Neuronal stem cell (in vitro differentiated cells): ENCODE measurements around the gene ZMIZ1.

Experiments used
- DNase-seq: peaks from one replicate; pipeline ENCODE4 v3.0.0-alpha.2; 2013; ENCODE audit warnings: low spot score
- H2AFZ ChIP-seq: one replicate; pipeline ENCODE4 v1.6.1; 2013; ENCODE audit warnings: mild to moderate bottlenecking, low read length, inconsistent platforms
- H2AK5ac ChIP-seq: 2 replicates; pipeline ENCODE4 v1.6.1; 2013; ENCODE audit warnings: low read depth, mild to moderate bottlenecking, inconsistent platforms, low read length, moderate library complexity, mixed read lengths
- H2BK120ac ChIP-seq: 2 replicates; pipeline ENCODE4 v1.6.1; 2013; ENCODE audit warnings: low read depth, mild to moderate bottlenecking, inconsistent platforms, low read length, moderate library complexity, mixed read lengths
- H2BK12ac ChIP-seq: one replicate; pipeline ENCODE4 v1.6.1; 2013; ENCODE audit warnings: low read length, inconsistent platforms
- H2BK15ac ChIP-seq: 2 replicates; pipeline ENCODE4 v1.6.1; 2013; ENCODE audit warnings: mild to moderate bottlenecking, low read length, inconsistent platforms, mixed read lengths
- H2BK5ac ChIP-seq: one replicate; pipeline ENCODE4 v1.6.1; 2013; ENCODE audit warnings: inconsistent platforms, mild to moderate bottlenecking, low read length, moderate library complexity
- H3K14ac ChIP-seq: one replicate; pipeline ENCODE4 v1.6.1; 2013; ENCODE audit warnings: low read length, inconsistent platforms
- H3K18ac ChIP-seq: 2 replicates; pipeline ENCODE4 v1.6.1; 2013; ENCODE audit warnings: low read length, inconsistent platforms
- H3K23ac ChIP-seq: 2 replicates; pipeline ENCODE4 v1.6.1; 2013; ENCODE audit warnings: low read depth, mild to moderate bottlenecking, mixed read lengths, low read length, inconsistent platforms; ENCODE audit not compliant: poor library complexity
- H3K27ac ChIP-seq: replicated peaks from 3 replicates; pipeline ENCODE4 v1.5.1; 2013; ENCODE audit warnings: low read length, inconsistent platforms
- H3K27me3 ChIP-seq, 3 experiments: 2 replicates each; pipeline ENCODE4 v1.6.1; 2013; ENCODE audit warnings: low read length in 3 of 3, mild to moderate bottlenecking in 2 of 3, inconsistent platforms in 1 of 3, low read depth in 1 of 3, mixed read lengths in 1 of 3, moderate library complexity in 1 of 3; ENCODE audit not compliant: control insufficient read depth in 3 of 3, insufficient read depth in 3 of 3
- H3K36me3 ChIP-seq, 2 donors: replicated peaks in 1 of 2; 2 replicates each; pipeline ENCODE4 v1.6.1; 2013; ENCODE audit warnings: low read length in 2 of 2; ENCODE audit not compliant: control insufficient read depth in 2 of 2, insufficient read depth in 2 of 2
- H3K4ac ChIP-seq: 2 replicates; pipeline ENCODE4 v1.6.1; 2013; ENCODE audit warnings: inconsistent platforms, mild to moderate bottlenecking, low read length, moderate library complexity
- H3K4me1 ChIP-seq, 2 donors: 1 replicate in 1 of 2; 2 replicates in 1 of 2; pipeline ENCODE4 v1.6.1; 2013; ENCODE audit warnings: low read length in 2 of 2, low read depth in 1 of 2; ENCODE audit not compliant: control insufficient read depth in 2 of 2, insufficient read depth in 1 of 2
- H3K4me2 ChIP-seq: one replicate; pipeline ENCODE4 v1.6.1; 2013; ENCODE audit warnings: mild to moderate bottlenecking, low read length, inconsistent platforms; ENCODE audit not compliant: insufficient read depth, poor library complexity, severe bottlenecking
- H3K4me3 ChIP-seq, 2 donors: 2 replicates each; pipeline ENCODE4 v1.5.1; 2013; ENCODE audit warnings: low read length in 2 of 2, mild to moderate bottlenecking in 2 of 2, inconsistent platforms in 1 of 2, moderate library complexity in 1 of 2
- H3K79me1 ChIP-seq: one replicate; pipeline ENCODE4 v1.6.1; 2013; ENCODE audit warnings: low read depth, mild to moderate bottlenecking, inconsistent platforms, low read length, moderate library complexity
- H3K9ac ChIP-seq: one replicate; pipeline ENCODE4 v1.6.1; 2013; ENCODE audit warnings: mild to moderate bottlenecking, low read depth, low read length, inconsistent platforms; ENCODE audit not compliant: poor library complexity
- H3K9me3 ChIP-seq, 2 donors: replicated peaks in 1 of 2; 2 replicates each; pipeline versions ENCODE3 to v1.6.1; 2013; ENCODE audit warnings: low read length in 2 of 2, mild to moderate bottlenecking in 2 of 2, inconsistent platforms in 1 of 2, low read depth in 1 of 2, mixed read lengths in 1 of 2, moderate library complexity in 1 of 2; ENCODE audit not compliant: control insufficient read depth in 2 of 2, insufficient read depth in 1 of 2
- H4K8ac ChIP-seq: one replicate; pipeline ENCODE4 v1.6.1; 2013; ENCODE audit warnings: low read depth, mild to moderate bottlenecking, inconsistent platforms, low read length, moderate library complexity
- H4K91ac ChIP-seq: one replicate; pipeline ENCODE4 v1.6.1; 2013; ENCODE audit warnings: low read length, low read depth, mild to moderate bottlenecking, inconsistent platforms; ENCODE audit not compliant: poor library complexity
- WGBS, 2 donors: extraction: QIAGEN DNeasy Blood & Tissue Kit; methylation state at CpG; one replicate each; pipeline ENCODE4 v1.1.7; 2013; ENCODE audit warnings: missing lambda C conversion rate in 2 of 2, mixed read lengths in 1 of 2; ENCODE audit not compliant: insufficient read length in 2 of 2, insufficient replicate concordance in 1 of 2; ENCODE audit errors: extremely low coverage in 2 of 2; 5-methylcytosine and 5-hydroxymethylcytosine counted together

The ZMIZ1 gene

GRCh38 chr10:79046326-79046725 is 22.4 kb upstream of the ZMIZ1 start:
- H2BK12ac ChIP-seq, result no peak overlapping the region
- no peak overlapping the region for H2AFZ ChIP-seq
- no peak overlapping the region for H3K18ac ChIP-seq
- no peak overlapping the region for H4K8ac ChIP-seq
- no peak for DNase-seq
- H3K4me1 ChIP-seq, result peaks cover 3 to 17% of the 10 kb centered on the region in 2 donors
- no peak overlapping the region for H3K27ac ChIP-seq
- H3K23ac ChIP-seq, result no peak overlapping the region
- no peak overlapping the region for H4K91ac ChIP-seq
- H3K9ac ChIP-seq, result no peak overlapping the region
- no peak overlapping the region for H3K14ac ChIP-seq
- peaks cover 0 to 8% (median 0%) of the 10 kb centered on the region in 3 experiments for H3K27me3 ChIP-seq
- WGBS, 2 donors, result no CpG with 5 or more reads among the region's 9 CpGs
- no peak overlapping the region for H3K4me3 ChIP-seq
- no peak overlapping the region for H2BK15ac ChIP-seq
- H2BK120ac ChIP-seq, result no peak overlapping the region
- no peak overlapping the region for H3K4me2 ChIP-seq
- H3K4ac ChIP-seq, result no peak overlapping the region
- no peaks in the 10 kb centered on the region for H3K79me1 ChIP-seq
- no peak overlapping the region for H2BK5ac ChIP-seq
- H3K36me3 ChIP-seq, result no peaks in the 10 kb centered on the region
- H3K9me3 ChIP-seq, result no peaks in the 10 kb centered on the region
- H2AK5ac ChIP-seq, result peak overlapping the region; percentile 39

GRCh38 chr10:79046741-79047583 is 21.8 kb upstream of the ZMIZ1 start:
- Histone ChIP-seq H3K79me1 (no peaks in the 10 kb centered on the region), H2AK5ac (peak overlapping the region; percentile 69), H3K27ac (no peak overlapping the region), H2BK120ac (no peak overlapping the region), H2BK12ac (no peak overlapping the region), H3K4ac (no peak overlapping the region), H4K8ac (no peak overlapping the region), H3K18ac (no peak overlapping the region), H3K4me3 (no peak overlapping the region), H2BK5ac (no peak overlapping the region), H3K14ac (no peak overlapping the region), H3K4me1 (peaks cover 8 to 22% of the 10 kb centered on the region in 2 donors), H2AFZ (no peak overlapping the region), H3K9ac (no peak overlapping the region), H3K9me3 (no peaks in the 10 kb centered on the region), H3K23ac (no peak overlapping the region), H2BK15ac (no peak overlapping the region), H4K91ac (no peak overlapping the region), H3K4me2 (no peak overlapping the region), H3K27me3 (peaks cover 0 to 8% (median 0%) of the 10 kb centered on the region in 3 experiments), H3K36me3 (no peaks in the 10 kb centered on the region)
- no peak for DNase-seq
- no CpG with 5 or more reads among the region's 6 CpGs for WGBS, 2 donors

- DNase-seq, result no peak
- H2BK5ac ChIP-seq, result no peak overlapping the region
- H2AFZ ChIP-seq, result no peak overlapping the region
- WGBS, 2 donors, result no CpG with 5 or more reads among the region's 4 CpGs
- no peak overlapping the region for H3K18ac ChIP-seq
- no peaks in the 10 kb centered on the region for H3K9me3 ChIP-seq
- no peak overlapping the region for H2BK12ac ChIP-seq
- H3K4me1 ChIP-seq, result peaks cover 11 to 27% of the 10 kb centered on the region in 2 donors
- no peak overlapping the region for H3K27ac ChIP-seq
- H4K91ac ChIP-seq, result no peak overlapping the region
- no peak overlapping the region for H2AK5ac ChIP-seq
- no peak overlapping the region for H4K8ac ChIP-seq
- H2BK120ac ChIP-seq, result no peak overlapping the region
- no peaks in the 10 kb centered on the region for H3K79me1 ChIP-seq
- H3K4me2 ChIP-seq, result no peak overlapping the region
- no peak overlapping the region for H3K4me3 ChIP-seq
- no peak overlapping the region for H2BK15ac ChIP-seq
- H3K4ac ChIP-seq, result no peak overlapping the region
- no peak overlapping the region for H3K23ac ChIP-seq
- H3K27me3 ChIP-seq, result peaks cover 0 to 8% (median 0%) of the 10 kb centered on the region in 3 experiments
- H3K14ac ChIP-seq, result no peak overlapping the region
- no peaks in the 10 kb centered on the region for H3K36me3 ChIP-seq
- no peak overlapping the region for H3K9ac ChIP-seq
These were observed 21.2 kb upstream of the ZMIZ1 start for GRCh38 chr10:79047584-79047874.

- Histone ChIP-seq H4K8ac (no peak overlapping the region), H3K18ac (peak overlapping the region; percentile 33), H3K27me3 (peaks cover 0 to 9% (median 0%) of the 10 kb centered on the region in 3 experiments), H3K36me3 (no peaks in the 10 kb centered on the region), H3K4me2 (no peak overlapping the region), H3K27ac (no peak overlapping the region), H2BK15ac (no peak overlapping the region), H3K4me1 (peaks cover 14 to 30% of the 10 kb centered on the region in 2 donors), H2BK12ac (no peak overlapping the region), H3K23ac (no peak overlapping the region), H3K4ac (no peak overlapping the region), H4K91ac (peak overlapping the region; percentile 67), H3K9me3 (no peaks in the 10 kb centered on the region), H2AFZ (peak overlapping the region; percentile 25), H3K79me1 (no peaks in the 10 kb centered on the region), H3K4me3 (no peak overlapping the region), H2BK5ac (no peak overlapping the region), H3K9ac (no peak overlapping the region), H2BK120ac (no peak overlapping the region), H3K14ac (no peak overlapping the region), H2AK5ac (peak overlapping the region; percentile 7)
- no peak for DNase-seq
- no CpG with 5 or more reads among the region's 13 CpGs for WGBS, 2 donors
These were observed 20.7 kb upstream of the ZMIZ1 start for GRCh38 chr10:79047875-79048638.
